Neural cell (in vitro differentiated cells): ENCODE results near the gene TENM3. TPM values are rescaled to one million over a fixed set of nuclear protein-coding genes. Genes with fewer than 3 reads are reported as not detected.

Experiments used
- H2AFZ ChIP-seq: fragments of 200-600, 300-800 bp; sonication (generic), shearing (Covaris generic); 2 replicates; pipeline ENCODE4 v1.6.0; 2014; ENCODE audit warnings: low read depth, mild to moderate bottlenecking, antibody characterized with exemption, low read length, moderate library complexity
- H3F3A ChIP-seq: fragments of 200-600 bp; shearing (Covaris generic); 2 replicates; pipeline ENCODE4 v1.6.1; 2016; ENCODE audit warnings: mild to moderate bottlenecking, moderate library complexity, mixed read lengths, antibody characterized with exemption, low read length; ENCODE audit not compliant: insufficient read depth, poor library complexity, severe bottlenecking
- H3K27ac ChIP-seq: fragments of 200-600, 300-800 bp; sonication (generic), shearing (Covaris generic); 2 replicates; pipeline ENCODE4 v1.5.1; 2014; ENCODE audit warnings: mild to moderate bottlenecking, low read length, moderate library complexity
- H3K27me3 ChIP-seq: fragments of 300-800, 200-600 bp; sonication (generic), shearing (Covaris generic); 2 replicates; pipeline ENCODE4 v1.6.0; 2014; ENCODE audit warnings: mild to moderate bottlenecking, low read depth, low read length, moderate library complexity; ENCODE audit not compliant: insufficient read depth
- H3K36me3 ChIP-seq: fragments of 300-800, 200-600 bp; sonication (generic), shearing (Covaris generic); 2 replicates; pipeline ENCODE4 v1.5.1; 2014; ENCODE audit warnings: mild to moderate bottlenecking, antibody characterized with exemption, low read length, moderate library complexity; ENCODE audit not compliant: insufficient read depth
- H3K4me2 ChIP-seq: fragments of 300-800, 200-600 bp; sonication (generic), shearing (Covaris generic); 2 replicates; pipeline ENCODE4 v1.6.0; 2014; ENCODE audit warnings: mild to moderate bottlenecking, low read length
- H3K4me3 ChIP-seq: fragments of 300-800, 200-600 bp; sonication (generic), shearing (Covaris generic); 2 replicates; pipeline ENCODE4 v1.5.1; 2014; ENCODE audit warnings: mild to moderate bottlenecking, low read length, moderate library complexity
- H3K79me2 ChIP-seq: fragments of 200-600 bp; shearing (Covaris generic); replicated peaks from 2 replicates; pipeline ENCODE4 v1.6.0; 2014; ENCODE audit warnings: mild to moderate bottlenecking, low read length, moderate library complexity; ENCODE audit not compliant: insufficient read depth
- H3K9ac ChIP-seq: fragments of 300-800, 200-600 bp; sonication (generic), shearing (Covaris generic); 2 replicates; pipeline ENCODE4 v1.6.1; 2016; ENCODE audit warnings: mild to moderate bottlenecking, low read length, mixed read lengths
- H3K9me2 ChIP-seq: fragments of 200-600 bp; shearing (Covaris generic); 2 replicates; pipeline ENCODE4 v1.6.1; 2016; ENCODE audit warnings: mild to moderate bottlenecking, low read length, mixed read lengths; ENCODE audit not compliant: insufficient read depth
- H3K9me3 ChIP-seq: fragments of 200-600, 300-800 bp; sonication (generic), shearing (Covaris generic); 2 replicates; pipeline ENCODE4 v1.6.1; 2016; ENCODE audit warnings: mild to moderate bottlenecking, mixed run types, low read length, moderate library complexity, mixed read lengths
- H4K20me1 ChIP-seq: fragments of 200-600 bp; shearing (Covaris generic); 2 replicates; pipeline ENCODE4 v1.6.1; 2016; ENCODE audit warnings: mild to moderate bottlenecking, mixed run types; ENCODE audit not compliant: insufficient read depth
- CTCF ChIP-seq: fragments of 450-650 bp; IDR thresholded peaks from 2 replicates; pipeline ENCODE4 v1.5.1; 2014; ENCODE audit warnings: antibody characterized with exemption, mild to moderate bottlenecking, moderate library complexity; ENCODE audit not compliant: poor library complexity, severe bottlenecking
- EP300 ChIP-seq: fragments of 450-650 bp; conservative IDR thresholded peaks from 2 replicates; pipeline ENCODE4 v1.6.1; 2014; ENCODE audit warnings: antibody characterized with exemption, mild to moderate bottlenecking, moderate library complexity; ENCODE audit not compliant: poor library complexity, severe bottlenecking
- EZH2 ChIP-seq: fragments of 200-600, 300-800 bp; shearing (Covaris generic), sonication (generic); IDR thresholded peaks from 2 replicates; pipeline ENCODE4 v1.6.1; 2014; ENCODE audit warnings: antibody characterized with exemption, low read length, borderline replicate concordance, mild to moderate bottlenecking; ENCODE audit not compliant: insufficient read depth, poor library complexity, severe bottlenecking
- MXI1 ChIP-seq: fragments of 450-650 bp; conservative IDR thresholded peaks from 2 replicates; pipeline ENCODE4 v1.6.1; 2014; ENCODE audit warnings: antibody characterized with exemption, mild to moderate bottlenecking; ENCODE audit not compliant: poor library complexity, severe bottlenecking
- POLR2AphosphoS5 ChIP-seq: IDR thresholded peaks from 2 replicates; pipeline ENCODE4 v1.6.1; 2012
- RAD21 ChIP-seq: fragments of 450-650 bp; conservative IDR thresholded peaks from 2 replicates; pipeline ENCODE4 v1.6.1; 2014; ENCODE audit warnings: antibody characterized with exemption, mild to moderate bottlenecking, moderate library complexity
- SMC3 ChIP-seq: fragments of 450-650 bp; conservative IDR thresholded peaks from 2 replicates; pipeline ENCODE4 v1.6.1; 2014; ENCODE audit warnings: antibody characterized with exemption, mild to moderate bottlenecking, moderate library complexity; ENCODE audit not compliant: poor library complexity
- TAF1 ChIP-seq: IDR thresholded peaks from 2 replicates; pipeline ENCODE4 v1.6.1; 2012; ENCODE audit warnings: low read depth
- polyA plus RNA-seq: library from polyadenylated mRNA; depleted of rRNA; stranded (reverse); fragments of >200 nt; gene quantifications from 2 replicates; pipeline ENCODE4 v1.2.3, GENCODE V29; 2014
- TF ChIP-seq, protein P1 (sequence below): IDR thresholded peaks from 2 replicates; pipeline ENCODE4 v1.6.1; 2012; ENCODE audit warnings: borderline replicate concordance

The TENM3 gene
- polyA plus RNA-seq, 1 donor from 2014 or later = 7.3 TPM

GRCh38 chr4:182764137-182764536 lies 520.9 kb downstream of the TENM3 start:
- H3K4me3 ChIP-seq = no peak overlapping the region
- no peaks in the 10 kb centered on the region for H3K36me3 ChIP-seq
- H3K27me3 ChIP-seq = no peaks in the 10 kb centered on the region
- H2AFZ ChIP-seq = no peak overlapping the region
- TF ChIP-seq CTCF (no peak), MXI1 (no peak), EZH2 (no peak), POLR2AphosphoS5 (no peak), TAF1 (no peak), EP300 (no peak), RAD21 (no peak)
- TF ChIP-seq, protein P1, sequence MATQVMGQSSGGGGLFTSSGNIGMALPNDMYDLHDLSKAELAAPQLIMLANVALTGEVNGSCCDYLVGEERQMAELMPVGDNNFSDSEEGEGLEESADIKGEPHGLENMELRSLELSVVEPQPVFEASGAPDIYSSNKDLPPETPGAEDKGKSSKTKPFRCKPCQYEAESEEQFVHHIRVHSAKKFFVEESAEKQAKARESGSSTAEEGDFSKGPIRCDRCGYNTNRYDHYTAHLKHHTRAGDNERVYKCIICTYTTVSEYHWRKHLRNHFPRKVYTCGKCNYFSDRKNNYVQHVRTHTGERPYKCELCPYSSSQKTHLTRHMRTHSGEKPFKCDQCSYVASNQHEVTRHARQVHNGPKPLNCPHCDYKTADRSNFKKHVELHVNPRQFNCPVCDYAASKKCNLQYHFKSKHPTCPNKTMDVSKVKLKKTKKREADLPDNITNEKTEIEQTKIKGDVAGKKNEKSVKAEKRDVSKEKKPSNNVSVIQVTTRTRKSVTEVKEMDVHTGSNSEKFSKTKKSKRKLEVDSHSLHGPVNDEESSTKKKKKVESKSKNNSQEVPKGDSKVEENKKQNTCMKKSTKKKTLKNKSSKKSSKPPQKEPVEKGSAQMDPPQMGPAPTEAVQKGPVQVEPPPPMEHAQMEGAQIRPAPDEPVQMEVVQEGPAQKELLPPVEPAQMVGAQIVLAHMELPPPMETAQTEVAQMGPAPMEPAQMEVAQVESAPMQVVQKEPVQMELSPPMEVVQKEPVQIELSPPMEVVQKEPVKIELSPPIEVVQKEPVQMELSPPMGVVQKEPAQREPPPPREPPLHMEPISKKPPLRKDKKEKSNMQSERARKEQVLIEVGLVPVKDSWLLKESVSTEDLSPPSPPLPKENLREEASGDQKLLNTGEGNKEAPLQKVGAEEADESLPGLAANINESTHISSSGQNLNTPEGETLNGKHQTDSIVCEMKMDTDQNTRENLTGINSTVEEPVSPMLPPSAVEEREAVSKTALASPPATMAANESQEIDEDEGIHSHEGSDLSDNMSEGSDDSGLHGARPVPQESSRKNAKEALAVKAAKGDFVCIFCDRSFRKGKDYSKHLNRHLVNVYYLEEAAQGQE = no peak
- no peaks in the 10 kb centered on the region for H3F3A ChIP-seq
- H3K27ac ChIP-seq = no peak overlapping the region
- no peaks in the 10 kb centered on the region for H4K20me1 ChIP-seq
- H3K9me3 ChIP-seq = no peaks in the 10 kb centered on the region
- H3K79me2 ChIP-seq = no peaks in the 10 kb centered on the region
- no peaks in the 10 kb centered on the region for H3K9me2 ChIP-seq
- H3K4me2 ChIP-seq = no peak overlapping the region
- no peak overlapping the region for H3K9ac ChIP-seq

GRCh38 chr4:182764642-182765041 lies 521.4 kb downstream of the TENM3 start:
- H3F3A ChIP-seq = no peaks in the 10 kb centered on the region
- no peak overlapping the region for H3K27ac ChIP-seq
- H3K9me3 ChIP-seq = no peaks in the 10 kb centered on the region
- no peaks in the 10 kb centered on the region for H3K36me3 ChIP-seq
- H4K20me1 ChIP-seq = no peaks in the 10 kb centered on the region
- no peak overlapping the region for H3K9ac ChIP-seq
- H3K9me2 ChIP-seq = no peaks in the 10 kb centered on the region
- no peak overlapping the region for H3K4me2 ChIP-seq
- no peak for TF ChIP-seq SMC3
- TF ChIP-seq MXI1 = no peak
- TF ChIP-seq TAF1 = no peak
- no peaks in the 10 kb centered on the region for H3K27me3 ChIP-seq
- H3K79me2 ChIP-seq = no peaks in the 10 kb centered on the region
- H2AFZ ChIP-seq = no peak overlapping the region
- no peak overlapping the region for H3K4me3 ChIP-seq
